Panc1 (cell line): ENCODE data around the gene CRYGS. TPM values are rescaled to one million over a fixed set of nuclear protein-coding genes. Genes with fewer than 3 reads are reported as not detected.
"Not testable (repeated sequence)": the region's sequence is repeated elsewhere in the genome, so short reads cannot be mapped to it uniquely, and the experiment has no call there.

Experiments
- ATAC-seq: fragments of 200-7000 bp; cut with Tn5 transposase; 2 replicates; pipeline ENCODE4 v1.9.1; 2020; ENCODE audit warnings: mild to moderate bottlenecking, moderate library complexity
- BruUV-seq: library from RNA; stranded (reverse); fragments of 400-500 nt; replicated peaks from 2 replicates; lab custom pipeline; 2021; lab: Mats Ljungman, UMichigan
- CTCF ChIA-PET: fragments of 300-600 bp; sonication (Branson Sonifier 250); formaldehyde crosslinking; loops from one replicate; lab custom pipeline; 2022; ENCODE audit warnings: antibody characterized with exemption; lab: Charles Lee
- POLR2A ChIA-PET: fragments of 300-600 bp; sonication (Branson Sonifier 250); formaldehyde crosslinking; loops from one replicate; lab custom pipeline; 2022; ENCODE audit warnings: antibody characterized with exemption; lab: Charles Lee
- DNase-seq: peaks from one replicate; pipeline ENCODE4 v3.0.0-alpha.2; 2010; ENCODE audit warnings: low read depth, low spot score
- H3K27ac ChIP-seq: 2 replicates; pipeline ENCODE4 v1.5.1; 2011; ENCODE audit warnings: mild to moderate bottlenecking, low read length, inconsistent platforms
- H3K27me3 ChIP-seq: fragments of 200-500 bp; sonication (Bioruptor generic); 2 replicates; pipeline ENCODE4 v1.6.0; 2014; ENCODE audit warnings: low read length, inconsistent platforms; ENCODE audit not compliant: control insufficient read depth, insufficient read depth
- H3K36me3 ChIP-seq: fragments of 200-500 bp; sonication (Bioruptor generic); 2 replicates; pipeline ENCODE4 v1.5.1; 2014; ENCODE audit warnings: inconsistent platforms, mild to moderate bottlenecking, low read length, moderate library complexity; ENCODE audit not compliant: control insufficient read depth, insufficient read depth
- H3K4me1 ChIP-seq: 2 replicates; pipeline ENCODE4 v1.5.1; 2011; ENCODE audit warnings: inconsistent platforms, mild to moderate bottlenecking, low read length, moderate library complexity; ENCODE audit not compliant: control insufficient read depth, insufficient read depth
- H3K4me3 ChIP-seq, 2 experiments: 2 replicates each; pipeline ENCODE4 v1.5.1; 2011 to 2012; ENCODE audit warnings: low read depth in 2 of 2, low read length in 2 of 2, mild to moderate bottlenecking in 2 of 2, inconsistent platforms in 1 of 2, moderate library complexity in 1 of 2
- H3K9me3 ChIP-seq: fragments of 200-500 bp; sonication (Bioruptor generic); 2 replicates; pipeline ENCODE4 v1.5.1; 2014; ENCODE audit warnings: low read depth, mild to moderate bottlenecking, inconsistent platforms, low read length, moderate library complexity; ENCODE audit not compliant: control insufficient read depth, insufficient read depth
- CTCF ChIP-seq: fragments of 450-650 bp; IDR thresholded peaks from 2 replicates; pipeline ENCODE4 v1.5.1; 2017; ENCODE audit warnings: mild to moderate bottlenecking
- POLR2AphosphoS5 ChIP-seq: IDR thresholded peaks from 2 replicates; pipeline ENCODE4 v1.6.1; 2012; ENCODE audit warnings: mild to moderate bottlenecking, low read depth, low read length, moderate library complexity
- REST ChIP-seq, 2 experiments: IDR thresholded peaks; 2 replicates each; pipeline ENCODE4 v1.6.1; 2011 to 2012; ENCODE audit warnings: low read depth in 2 of 2, control low read depth in 1 of 2, low read length in 1 of 2, mild to moderate bottlenecking in 1 of 2, moderate library complexity in 1 of 2; ENCODE audit not compliant: insufficient read depth in 1 of 2
- SIN3A ChIP-seq: IDR thresholded peaks from 2 replicates; pipeline ENCODE4 v1.6.1; 2012; ENCODE audit warnings: low read depth, mild to moderate bottlenecking, low read length, moderate library complexity, borderline replicate concordance; ENCODE audit not compliant: insufficient read depth
- TCF7L2 ChIP-seq: IDR thresholded peaks from 2 replicates; pipeline ENCODE4 v1.6.1; 2011; ENCODE audit warnings: mild to moderate bottlenecking, low read depth, low read length, inconsistent platforms
- in situ Hi-C: cut with HindIII; loops from 2 replicates; pipeline ENCODE4 v1.10.0; 2016; ENCODE audit warnings: low sequenced_read_pairs, low pct_unique_long_range_greater_than_20kb
- intact Hi-C: fragments of 100-400 bp; cut with micrococcal nuclease; formaldehyde crosslinking; loops from one replicate; pipeline ENCODE4 v1.10.0; 2022; ENCODE audit not compliant: unreplicated experiment
- total RNA-seq: library from RNA; stranded (reverse); gene quantifications from one replicate; pipeline ENCODE4 v1.2.1, GENCODE V29; 2021; ENCODE audit not compliant: unreplicated experiment

Gene CRYGS
- total RNA-seq, 1 experiment from 2014 or later = 2.8 TPM

- CTCF ChIA-PET, H3K27ac ChIP-seq, BruUV-seq, H3K36me3 ChIP-seq, POLR2A ChIA-PET, intact Hi-C loops, in situ Hi-C loops, ATAC-seq, H3K27me3 ChIP-seq, H3K9me3 ChIP-seq, DNase-seq, H3K4me1 ChIP-seq, H3K4me3 ChIP-seq: not testable (repeated sequence)
These were observed 12.5 kb downstream of the CRYGS start for GRCh38 chr3:186531694-186532093.

- in situ Hi-C loops = no loop called here
- no peak for DNase-seq
- Histone ChIP-seq H3K27ac (no peak overlapping the region), H3K4me1 (no peaks in the 10 kb centered on the region), H3K4me3 (no peak overlapping the region), H3K9me3 (no peaks in the 10 kb centered on the region), H3K27me3 (peaks cover 9% of the 10 kb centered on the region), H3K36me3 (no peaks in the 10 kb centered on the region)
- intact Hi-C loops = no loop called here
- POLR2A ChIA-PET = interaction anchor here (0.7 kb wide), 1 partner anchor 190 kb away, joined by 13 read pairs; no protein-coding TSS in a partner anchor
- CTCF ChIA-PET = no interaction called here
- ATAC-seq = no peak
- TF ChIP-seq CTCF = no peak
- TF ChIP-seq SIN3A = no peak
- TF ChIP-seq POLR2AphosphoS5 = no peak
- TF ChIP-seq REST (IDR thresholded peaks at IDR 0.05; ENCODE audit: insufficient read depth in 1 of 2, low read depth in 2 of 2, low read length in 1 of 2) = no peak
- TF ChIP-seq TCF7L2 = no peak
- BruUV-seq = no TSS peak
These were observed 13.8 kb downstream of the CRYGS start for GRCh38 chr3:186530415-186530814.

GRCh38 chr3:186529201-186529999 is 14.8 kb downstream of the CRYGS start:
- Histone ChIP-seq H3K9me3 (no peaks in the 10 kb centered on the region), H3K27me3 (peaks cover 9% of the 10 kb centered on the region), H3K4me3 (no peak overlapping the region), H3K27ac (no peak overlapping the region), H3K36me3 (no peaks in the 10 kb centered on the region), H3K4me1 (no peaks in the 10 kb centered on the region)
- TF ChIP-seq TCF7L2 (no peak), CTCF (no peak), POLR2AphosphoS5 (no peak), REST (IDR thresholded peaks at IDR 0.05; ENCODE audit: insufficient read depth in 1 of 2, low read depth in 2 of 2, low read length in 1 of 2) (no peak), SIN3A (no peak)
- POLR2A ChIA-PET = no interaction called here
- in situ Hi-C loops = no loop called here
- intact Hi-C loops = no loop called here
- ATAC-seq (no peak), DNase-seq (no peak)
- no TSS peak for BruUV-seq
- CTCF ChIA-PET = interaction anchor here (1.0 kb wide), 1 partner anchor 11 kb away, joined by 4 read pairs; no protein-coding TSS in a partner anchor
